Astrocyte (in vitro differentiated cells and primary cell): Measurements from ENCODE around the gene ANKRD30A.

Source experiments
- EZH2 ChIP-seq: IDR thresholded peaks from 2 replicates; pipeline ENCODE4 v1.6.1; 2012; ENCODE audit warnings: mild to moderate bottlenecking, low read length, inconsistent platforms; ENCODE audit not compliant: insufficient read depth
- TF ChIP-seq, protein P1 (sequence below): IDR thresholded peaks from 2 replicates; pipeline ENCODE4 v1.5.1; 2011; ENCODE audit warnings: low read depth, mild to moderate bottlenecking, inconsistent platforms, low read length, moderate library complexity; ENCODE audit not compliant: insufficient read depth

DNA sequence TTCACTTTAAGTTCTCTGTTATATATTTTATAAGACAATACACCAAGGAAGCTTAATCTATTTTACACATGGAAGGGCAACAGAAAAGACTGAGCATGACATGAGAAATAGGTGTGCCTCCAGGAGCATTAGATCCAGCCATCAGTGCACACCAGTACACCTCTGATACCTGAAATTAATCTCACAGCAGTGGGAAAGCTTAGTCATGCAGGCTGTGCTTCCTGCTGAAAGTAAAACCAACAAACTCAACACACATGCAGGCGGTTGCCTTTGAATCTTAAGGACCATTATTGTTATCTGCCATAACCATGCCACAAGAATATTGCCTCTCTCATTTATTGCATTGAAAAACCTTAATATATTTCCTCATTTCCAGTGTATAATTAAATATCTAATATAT lies 16.4 kb upstream of the ANKRD30A start:
- TF ChIP-seq, protein P1, sequence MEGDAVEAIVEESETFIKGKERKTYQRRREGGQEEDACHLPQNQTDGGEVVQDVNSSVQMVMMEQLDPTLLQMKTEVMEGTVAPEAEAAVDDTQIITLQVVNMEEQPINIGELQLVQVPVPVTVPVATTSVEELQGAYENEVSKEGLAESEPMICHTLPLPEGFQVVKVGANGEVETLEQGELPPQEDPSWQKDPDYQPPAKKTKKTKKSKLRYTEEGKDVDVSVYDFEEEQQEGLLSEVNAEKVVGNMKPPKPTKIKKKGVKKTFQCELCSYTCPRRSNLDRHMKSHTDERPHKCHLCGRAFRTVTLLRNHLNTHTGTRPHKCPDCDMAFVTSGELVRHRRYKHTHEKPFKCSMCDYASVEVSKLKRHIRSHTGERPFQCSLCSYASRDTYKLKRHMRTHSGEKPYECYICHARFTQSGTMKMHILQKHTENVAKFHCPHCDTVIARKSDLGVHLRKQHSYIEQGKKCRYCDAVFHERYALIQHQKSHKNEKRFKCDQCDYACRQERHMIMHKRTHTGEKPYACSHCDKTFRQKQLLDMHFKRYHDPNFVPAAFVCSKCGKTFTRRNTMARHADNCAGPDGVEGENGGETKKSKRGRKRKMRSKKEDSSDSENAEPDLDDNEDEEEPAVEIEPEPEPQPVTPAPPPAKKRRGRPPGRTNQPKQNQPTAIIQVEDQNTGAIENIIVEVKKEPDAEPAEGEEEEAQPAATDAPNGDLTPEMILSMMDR = no peak
- no peak for TF ChIP-seq EZH2
